Keratinocyte (primary cell): ENCODE measurements around the gene CMTM7. TPM values are rescaled to one million over a fixed set of nuclear protein-coding genes. Genes with fewer than 3 reads are reported as not detected.

Experiments used
- DNase-seq: peaks from one replicate; pipeline ENCODE4 v3.0.0-alpha.2; 2011; ENCODE audit warnings: low read depth, missing footprints, low spot score
- FAIRE-seq: peaks from 2 replicates; lab custom pipeline; 2011; peaks lifted over from hg19 to GRCh38; lab: Jason Lieb, UNC
- H2AFZ ChIP-seq: 2 replicates; pipeline ENCODE4 v1.6.0; 2012; ENCODE audit warnings: low read length, control low read depth, inconsistent platforms; ENCODE audit not compliant: control insufficient read depth
- H3K27ac ChIP-seq: 2 replicates; pipeline ENCODE4 v1.5.1; 2011; ENCODE audit warnings: low read length; ENCODE audit not compliant: control insufficient read depth, insufficient read depth
- H3K27me3 ChIP-seq: 3 replicates; pipeline ENCODE4 v1.6.0; 2011; ENCODE audit warnings: low read length; ENCODE audit not compliant: control insufficient read depth, insufficient read depth; ENCODE audit errors: extremely low read depth
- H3K36me3 ChIP-seq, 2 experiments: 2 replicates in 1 of 2; 3 replicates in 1 of 2; pipeline ENCODE4 v1.5.1; 2011; ENCODE audit warnings: low read length in 2 of 2, mild to moderate bottlenecking in 1 of 2; ENCODE audit not compliant: control insufficient read depth in 2 of 2, insufficient read depth in 2 of 2; ENCODE audit errors: extremely low read depth in 1 of 2
- H3K4me1 ChIP-seq: 3 replicates; pipeline ENCODE4 v1.5.1; 2011; ENCODE audit warnings: low read length; ENCODE audit not compliant: control insufficient read depth, insufficient read depth; ENCODE audit errors: extremely low read depth
- H3K4me2 ChIP-seq: 3 replicates; pipeline ENCODE4 v1.6.0; 2011; ENCODE audit warnings: low read depth, low read length; ENCODE audit not compliant: control insufficient read depth, insufficient read depth; ENCODE audit errors: extremely low read depth
- H3K4me3 ChIP-seq, 3 experiments: fragments of 200-600 bp in 1 of 3; sonication (generic) in 1 of 3; 2 replicates in 2 of 3; 3 replicates in 1 of 3; pipeline ENCODE4 v1.5.1; 2011 to 2016; ENCODE audit warnings: low read length in 3 of 3, mild to moderate bottlenecking in 3 of 3, control low read depth in 2 of 3, inconsistent platforms in 1 of 3, low read depth in 1 of 3, mixed read lengths in 1 of 3, mixed run types in 1 of 3, moderate library complexity in 1 of 3; ENCODE audit not compliant: control insufficient read depth in 2 of 3, insufficient read depth in 2 of 3; ENCODE audit errors: extremely low read depth in 1 of 3
- H3K79me2 ChIP-seq: 2 replicates; pipeline ENCODE4 v1.6.0; 2012; ENCODE audit warnings: low read length; ENCODE audit not compliant: control insufficient read depth, insufficient read depth
- H3K9ac ChIP-seq: 3 replicates; pipeline ENCODE4 v1.6.0; 2011; ENCODE audit warnings: low read length; ENCODE audit not compliant: control insufficient read depth, insufficient read depth; ENCODE audit errors: extremely low read depth
- H3K9me1 ChIP-seq: 3 replicates; pipeline ENCODE4 v1.6.0; 2011; ENCODE audit warnings: low read length; ENCODE audit not compliant: control insufficient read depth, insufficient read depth; ENCODE audit errors: extremely low read depth
- H3K9me3 ChIP-seq: 2 replicates; pipeline ENCODE4 v1.5.1; 2012; ENCODE audit warnings: low read depth, low read length; ENCODE audit not compliant: control insufficient read depth
- H4K20me1 ChIP-seq: 3 replicates; pipeline ENCODE4 v1.6.0; 2011; ENCODE audit warnings: low read length; ENCODE audit not compliant: control insufficient read depth, insufficient read depth; ENCODE audit errors: extremely low read depth
- EZH2 ChIP-seq: IDR thresholded peaks from one replicate; pipeline ENCODE4 v1.6.1; 2012; ENCODE audit warnings: inconsistent platforms, mild to moderate bottlenecking, low read length, moderate library complexity
- dilution Hi-C: fragments of 300-500 bp; cut with MboI; formaldehyde crosslinking; loops from one replicate; pipeline ENCODE4 v1.7.0; 2020; ENCODE audit warnings: low sequenced_read_pairs; ENCODE audit not compliant: extremely low pct_ligation_motif_present
- polyA plus RNA-seq, 5 experiments: library from polyadenylated mRNA; depleted of rRNA in 3 of 5; stranded (reverse) in 3 of 5; stranded (forward) in 1 of 5; unstranded in 1 of 5; fragments of >200 nt; gene quantifications; 1 replicate in 1 of 5; 2 replicates in 3 of 5; 3 replicates in 1 of 5; pipeline versions ENCODE4 v1.2.1 to v1.2.3, GENCODE V29; 2011 to 2012; ENCODE audit warnings: missing spikeins in 2 of 5, low read depth in 1 of 5, low replicate concordance in 1 of 5
- TF ChIP-seq, protein P1 (sequence below), 3 experiments: IDR thresholded peaks in 1 of 3; conservative IDR thresholded peaks in 1 of 3; optimal IDR thresholded peaks in 1 of 3; 2 replicates in 2 of 3; 3 replicates in 1 of 3; pipeline versions ENCODE3 to v1.5.1; 2011; ENCODE audit warnings: low read length in 3 of 3, mild to moderate bottlenecking in 3 of 3, moderate library complexity in 2 of 3, control low read depth in 1 of 3, inconsistent platforms in 1 of 3; ENCODE audit not compliant: insufficient read depth in 2 of 3; ENCODE audit errors: extremely low read depth in 1 of 3

Gene CMTM7
- polyA plus RNA-seq, 1 donor (not counting 4 experiments of a cell fraction or from before 2014, with no cell fraction given): 47.2 TPM

DNA sequence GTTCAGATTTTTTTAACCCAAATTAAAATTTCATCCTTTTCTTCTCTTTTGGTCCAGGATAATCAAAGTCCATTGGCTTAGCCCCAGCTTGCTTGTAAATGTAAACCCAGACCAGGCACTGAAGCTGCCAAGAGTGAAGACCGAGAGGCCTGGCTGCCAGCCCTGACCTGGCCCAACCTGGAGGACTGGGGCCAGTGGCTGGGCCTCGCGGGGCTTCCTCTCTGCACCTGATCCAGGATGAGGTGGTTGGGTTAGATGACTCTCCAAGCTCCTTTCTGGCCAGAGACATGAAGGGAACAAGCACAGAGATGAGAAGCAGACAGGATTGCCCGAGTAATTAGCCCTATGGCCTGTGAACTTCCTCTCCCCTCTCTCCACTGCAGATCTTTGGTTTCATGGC is 60.4 kb downstream of the CMTM7 start:
- FAIRE-seq (no peak), DNase-seq (no peak)
- Histone ChIP-seq H2AFZ (no peak overlapping the region), H3K79me2 (peaks cover 9% of the 10 kb centered on the region), H3K4me1 (no peaks in the 10 kb centered on the region), H3K27ac (no peak overlapping the region), H3K9me1 (no peaks in the 10 kb centered on the region), H3K4me2 (no peak overlapping the region), H3K9me3 (no peaks in the 10 kb centered on the region), H3K27me3 (no peaks in the 10 kb centered on the region), H3K4me3 (no peak overlapping the region), H3K9ac (no peak overlapping the region), H4K20me1 (no peaks in the 10 kb centered on the region), H3K36me3 (peaks cover 22 to 50% of the 10 kb centered on the region in 2 experiments)
- dilution Hi-C loops: no loop called here
- TF ChIP-seq EZH2: no peak
- TF ChIP-seq, protein P1, sequence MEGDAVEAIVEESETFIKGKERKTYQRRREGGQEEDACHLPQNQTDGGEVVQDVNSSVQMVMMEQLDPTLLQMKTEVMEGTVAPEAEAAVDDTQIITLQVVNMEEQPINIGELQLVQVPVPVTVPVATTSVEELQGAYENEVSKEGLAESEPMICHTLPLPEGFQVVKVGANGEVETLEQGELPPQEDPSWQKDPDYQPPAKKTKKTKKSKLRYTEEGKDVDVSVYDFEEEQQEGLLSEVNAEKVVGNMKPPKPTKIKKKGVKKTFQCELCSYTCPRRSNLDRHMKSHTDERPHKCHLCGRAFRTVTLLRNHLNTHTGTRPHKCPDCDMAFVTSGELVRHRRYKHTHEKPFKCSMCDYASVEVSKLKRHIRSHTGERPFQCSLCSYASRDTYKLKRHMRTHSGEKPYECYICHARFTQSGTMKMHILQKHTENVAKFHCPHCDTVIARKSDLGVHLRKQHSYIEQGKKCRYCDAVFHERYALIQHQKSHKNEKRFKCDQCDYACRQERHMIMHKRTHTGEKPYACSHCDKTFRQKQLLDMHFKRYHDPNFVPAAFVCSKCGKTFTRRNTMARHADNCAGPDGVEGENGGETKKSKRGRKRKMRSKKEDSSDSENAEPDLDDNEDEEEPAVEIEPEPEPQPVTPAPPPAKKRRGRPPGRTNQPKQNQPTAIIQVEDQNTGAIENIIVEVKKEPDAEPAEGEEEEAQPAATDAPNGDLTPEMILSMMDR (optimal IDR thresholded peaks at IDR 0.05 in 1 of 3, IDR thresholded peaks at IDR 0.05 in 1 of 3, conservative IDR thresholded peaks at IDR 0.05 in 1 of 3; ENCODE audit: extremely low read depth in 1 of 3, insufficient read depth in 2 of 3, low read length in 3 of 3): no peak

DNA sequence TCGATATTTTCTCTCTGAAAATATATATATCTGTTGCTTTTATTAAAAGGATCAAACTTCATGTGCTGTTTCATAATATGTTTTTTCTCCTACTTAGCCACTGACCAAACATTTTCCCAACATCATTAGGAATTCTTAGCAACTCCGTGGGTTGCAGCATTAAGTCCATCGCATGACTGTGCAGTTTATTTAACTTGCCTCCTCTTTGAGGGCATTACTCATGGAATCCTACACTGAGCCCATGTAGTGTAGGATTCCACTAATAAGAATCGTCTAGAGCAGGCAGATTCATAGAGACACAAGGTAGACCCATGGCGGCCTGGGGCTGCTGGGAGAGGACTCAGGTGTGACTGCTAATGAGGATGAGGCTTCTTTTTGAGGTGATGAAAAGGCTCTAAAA is 61.7 kb downstream of the CMTM7 start:
- no peaks in the 10 kb centered on the region for H3K9me3 ChIP-seq
- no peak overlapping the region for H3K27ac ChIP-seq
- dilution Hi-C loops: no loop called here
- no peaks in the 10 kb centered on the region for H3K4me1 ChIP-seq
- no peak overlapping the region for H3K4me3 ChIP-seq
- H3K27me3 ChIP-seq: no peaks in the 10 kb centered on the region
- peaks cover 26 to 50% of the 10 kb centered on the region in 2 experiments for H3K36me3 ChIP-seq
- DNase-seq (no peak), FAIRE-seq (no peak)
- no peaks in the 10 kb centered on the region for H4K20me1 ChIP-seq
- no peak overlapping the region for H3K9ac ChIP-seq
- no peaks in the 10 kb centered on the region for H3K9me1 ChIP-seq
- peaks cover 7% of the 10 kb centered on the region for H3K79me2 ChIP-seq
- no peak overlapping the region for H2AFZ ChIP-seq
- TF ChIP-seq EZH2: no peak
- TF ChIP-seq, protein P1 (optimal IDR thresholded peaks at IDR 0.05 in 1 of 3, IDR thresholded peaks at IDR 0.05 in 1 of 3, conservative IDR thresholded peaks at IDR 0.05 in 1 of 3; ENCODE audit: extremely low read depth in 1 of 3, insufficient read depth in 2 of 3, low read length in 3 of 3): no peak
- no peak overlapping the region for H3K4me2 ChIP-seq
